ENCODE measurements around the gene PPIL3.

- TF ChIP-seq CTCF (IDR thresholded peaks at IDR 0.05): no peak
- TF ChIP-seq EP300 (IDR thresholded peaks at IDR 0.05): no peak
These were observed 54.2 kb downstream of the PPIL3 start for GRCh38 chr2:200834701-200835100.

Measured in upper lobe of left lung (tissue), 4 donors.